ENCODE results near the gene CHCHD5.
"Not testable (repeated sequence)": the region's sequence is repeated elsewhere in the genome, so short reads cannot be mapped to it uniquely, and the experiment has no call there.

Gene CHCHD5

GRCh38 chr2:112566508-112566907 lies 17.9 kb upstream of the CHCHD5 start:
- H3K23ac ChIP-seq (ENCODE audit: low read depth, low read length, poor library complexity); H2BK12ac ChIP-seq (ENCODE audit: low read length); H3K27ac ChIP-seq (replicated peaks; ENCODE audit: low read length); H3K9ac ChIP-seq (ENCODE audit: low read depth, low read length, poor library complexity); H2BK5ac ChIP-seq (ENCODE audit: low read length); H3K79me1 ChIP-seq (ENCODE audit: low read depth, low read length); H2AK5ac ChIP-seq (ENCODE audit: low read depth, low read length); H3K4me3 ChIP-seq (ENCODE audit: low read length in 2 of 2); H3K9me3 ChIP-seq (replicated peaks in 1 of 2; ENCODE audit: control insufficient read depth in 2 of 2, insufficient read depth in 1 of 2, low read depth in 1 of 2, low read length in 2 of 2); H3K4me1 ChIP-seq (ENCODE audit: control insufficient read depth in 2 of 2, insufficient read depth in 1 of 2, low read depth in 1 of 2, low read length in 2 of 2); H3K14ac ChIP-seq (ENCODE audit: low read length); H3K18ac ChIP-seq (ENCODE audit: low read length); H3K4me2 ChIP-seq (ENCODE audit: insufficient read depth, low read length, poor library complexity, severe bottlenecking); H4K91ac ChIP-seq (ENCODE audit: low read depth, low read length, poor library complexity); H3K27me3 ChIP-seq (ENCODE audit: control insufficient read depth in 3 of 3, insufficient read depth in 3 of 3, low read depth in 1 of 3, low read length in 3 of 3); H4K8ac ChIP-seq (ENCODE audit: low read depth, low read length); H2AFZ ChIP-seq (ENCODE audit: low read length); DNase-seq (ENCODE audit: low spot score); H2BK120ac ChIP-seq (ENCODE audit: low read depth, low read length); H3K4ac ChIP-seq (ENCODE audit: low read length); H2BK15ac ChIP-seq (ENCODE audit: low read length): not testable (repeated sequence)
- WGBS, 2 donors (ENCODE audit: extremely low coverage in 2 of 2, insufficient read length in 2 of 2, insufficient replicate concordance in 1 of 2) = no CpG with 5 or more reads among the region's 5 CpGs
- peaks cover 26 to 93% of the 10 kb centered on the region in 2 donors for H3K36me3 ChIP-seq (replicated peaks in 1 of 2; ENCODE audit: control insufficient read depth in 2 of 2, insufficient read depth in 2 of 2, low read length in 2 of 2)

GRCh38 chr2:112572005-112572404 lies 12.4 kb upstream of the CHCHD5 start:
- Histone ChIP-seq H3K79me1 (ENCODE audit: low read depth, low read length) (no peaks in the 10 kb centered on the region), H2BK12ac (ENCODE audit: low read length) (no peak overlapping the region), H3K9me3 (replicated peaks in 1 of 2; ENCODE audit: control insufficient read depth in 2 of 2, insufficient read depth in 1 of 2, low read depth in 1 of 2, low read length in 2 of 2) (no peaks in the 10 kb centered on the region), H3K18ac (ENCODE audit: low read length) (no peak overlapping the region), H2BK120ac (ENCODE audit: low read depth, low read length) (no peak overlapping the region), H4K8ac (ENCODE audit: low read depth, low read length) (no peak overlapping the region), H3K27me3 (ENCODE audit: control insufficient read depth in 3 of 3, insufficient read depth in 3 of 3, low read depth in 1 of 3, low read length in 3 of 3) (no peaks in the 10 kb centered on the region), H2BK15ac (ENCODE audit: low read length) (no peak overlapping the region), H3K36me3 (replicated peaks in 1 of 2; ENCODE audit: control insufficient read depth in 2 of 2, insufficient read depth in 2 of 2, low read length in 2 of 2) (peaks cover 28 to 97% of the 10 kb centered on the region in 2 donors), H3K27ac (replicated peaks; ENCODE audit: low read length) (no peak overlapping the region), H3K4me3 (ENCODE audit: low read length in 2 of 2) (no peak overlapping the region), H3K4me1 (ENCODE audit: control insufficient read depth in 2 of 2, insufficient read depth in 1 of 2, low read depth in 1 of 2, low read length in 2 of 2) (no peaks in the 10 kb centered on the region), H3K23ac (ENCODE audit: low read depth, low read length, poor library complexity) (no peak overlapping the region), H3K4me2 (ENCODE audit: insufficient read depth, low read length, poor library complexity, severe bottlenecking) (no peak overlapping the region), H3K14ac (ENCODE audit: low read length) (no peak overlapping the region), H3K4ac (ENCODE audit: low read length) (no peak overlapping the region), H4K91ac (ENCODE audit: low read depth, low read length, poor library complexity) (no peak overlapping the region), H2BK5ac (ENCODE audit: low read length) (no peak overlapping the region), H2AFZ (ENCODE audit: low read length) (no peak overlapping the region), H3K9ac (ENCODE audit: low read depth, low read length, poor library complexity) (no peak overlapping the region), H2AK5ac (ENCODE audit: low read depth, low read length) (no peak overlapping the region)
- WGBS, 2 donors (ENCODE audit: extremely low coverage in 2 of 2, insufficient read length in 2 of 2, insufficient replicate concordance in 1 of 2) = no CpG with 5 or more reads among the region's 7 CpGs
- DNase-seq (ENCODE audit: low spot score) = no peak

- no peak overlapping the region for H2BK120ac ChIP-seq (ENCODE audit: low read depth, low read length)
Observed at GRCh38 chr2:112577756-112578155, 6.7 kb upstream of the CHCHD5 start.

GRCh38 chr2:112579241-112579640 lies 5.2 kb upstream of the CHCHD5 start:
- Histone ChIP-seq H3K9ac (ENCODE audit: low read depth, low read length, poor library complexity) (no peak overlapping the region), H3K18ac (ENCODE audit: low read length) (no peak overlapping the region), H4K8ac (ENCODE audit: low read depth, low read length) (no peak overlapping the region), H3K36me3 (replicated peaks in 1 of 2; ENCODE audit: control insufficient read depth in 2 of 2, insufficient read depth in 2 of 2, low read length in 2 of 2) (peaks cover 8 to 28% of the 10 kb centered on the region in 2 donors), H3K14ac (ENCODE audit: low read length) (no peak overlapping the region), H2AFZ (ENCODE audit: low read length) (no peak overlapping the region), H2AK5ac (ENCODE audit: low read depth, low read length) (no peak overlapping the region), H4K91ac (ENCODE audit: low read depth, low read length, poor library complexity) (no peak overlapping the region), H3K4me3 (ENCODE audit: low read length in 2 of 2) (no peak overlapping the region), H2BK120ac (ENCODE audit: low read depth, low read length) (no peak overlapping the region), H3K27ac (replicated peaks; ENCODE audit: low read length) (no peak overlapping the region), H3K79me1 (ENCODE audit: low read depth, low read length) (no peaks in the 10 kb centered on the region), H2BK15ac (ENCODE audit: low read length) (no peak overlapping the region), H3K4me2 (ENCODE audit: insufficient read depth, low read length, poor library complexity, severe bottlenecking) (no peak overlapping the region), H2BK5ac (ENCODE audit: low read length) (no peak overlapping the region), H3K4me1 (ENCODE audit: control insufficient read depth in 2 of 2, insufficient read depth in 1 of 2, low read depth in 1 of 2, low read length in 2 of 2) (peaks cover 3% of the 10 kb centered on the region in 2 donors), H3K4ac (ENCODE audit: low read length) (no peak overlapping the region), H3K27me3 (ENCODE audit: control insufficient read depth in 3 of 3, insufficient read depth in 3 of 3, low read depth in 1 of 3, low read length in 3 of 3) (no peaks in the 10 kb centered on the region), H2BK12ac (ENCODE audit: low read length) (no peak overlapping the region), H3K9me3 (replicated peaks in 1 of 2; ENCODE audit: control insufficient read depth in 2 of 2, insufficient read depth in 1 of 2, low read depth in 1 of 2, low read length in 2 of 2) (no peaks in the 10 kb centered on the region), H3K23ac (ENCODE audit: low read depth, low read length, poor library complexity) (no peak overlapping the region)
- DNase-seq (ENCODE audit: low spot score) = no peak

More at GRCh38 chr2:112577756-112578155, 6.7 kb upstream of the CHCHD5 start:
- H2AK5ac ChIP-seq (ENCODE audit: low read depth, low read length) = no peak overlapping the region
- H2BK5ac ChIP-seq (ENCODE audit: low read length) = no peak overlapping the region
- no peak overlapping the region for H2AFZ ChIP-seq (ENCODE audit: low read length)
- no peak overlapping the region for H3K4me2 ChIP-seq (ENCODE audit: insufficient read depth, low read length, poor library complexity, severe bottlenecking)
- no peak overlapping the region for H3K23ac ChIP-seq (ENCODE audit: low read depth, low read length, poor library complexity)
- no peak overlapping the region for H3K4ac ChIP-seq (ENCODE audit: low read length)
- H3K4me1 ChIP-seq (ENCODE audit: control insufficient read depth in 2 of 2, insufficient read depth in 1 of 2, low read depth in 1 of 2, low read length in 2 of 2) = no peaks in the 10 kb centered on the region
- H3K9me3 ChIP-seq (replicated peaks in 1 of 2; ENCODE audit: control insufficient read depth in 2 of 2, insufficient read depth in 1 of 2, low read depth in 1 of 2, low read length in 2 of 2) = no peaks in the 10 kb centered on the region
- H3K79me1 ChIP-seq (ENCODE audit: low read depth, low read length) = no peaks in the 10 kb centered on the region
- H3K18ac ChIP-seq (ENCODE audit: low read length) = no peak overlapping the region
- no peak overlapping the region for H4K8ac ChIP-seq (ENCODE audit: low read depth, low read length)
- peaks cover 12 to 41% of the 10 kb centered on the region in 2 donors for H3K36me3 ChIP-seq (replicated peaks in 1 of 2; ENCODE audit: control insufficient read depth in 2 of 2, insufficient read depth in 2 of 2, low read length in 2 of 2)
- no peak overlapping the region for H2BK15ac ChIP-seq (ENCODE audit: low read length)
- no peak overlapping the region for H3K27ac ChIP-seq (replicated peaks; ENCODE audit: low read length)
- WGBS, 2 donors (ENCODE audit: extremely low coverage in 2 of 2, insufficient read length in 2 of 2, insufficient replicate concordance in 1 of 2) = no CpG with 5 or more reads among the region's 5 CpGs
- no peak overlapping the region for H4K91ac ChIP-seq (ENCODE audit: low read depth, low read length, poor library complexity)
- DNase-seq (ENCODE audit: low spot score) = no peak
- H3K4me3 ChIP-seq (ENCODE audit: low read length in 2 of 2) = no peak overlapping the region
- H3K9ac ChIP-seq (ENCODE audit: low read depth, low read length, poor library complexity) = no peak overlapping the region
- H2BK12ac ChIP-seq (ENCODE audit: low read length) = no peak overlapping the region
- no peaks in the 10 kb centered on the region for H3K27me3 ChIP-seq (ENCODE audit: control insufficient read depth in 3 of 3, insufficient read depth in 3 of 3, low read depth in 1 of 3, low read length in 3 of 3)
- no peak overlapping the region for H3K14ac ChIP-seq (ENCODE audit: low read length)

Measured in neuronal stem cell (in vitro differentiated cells).